Measurements from ENCODE around the gene ACSL6.

ACSL6 gene

DNA sequence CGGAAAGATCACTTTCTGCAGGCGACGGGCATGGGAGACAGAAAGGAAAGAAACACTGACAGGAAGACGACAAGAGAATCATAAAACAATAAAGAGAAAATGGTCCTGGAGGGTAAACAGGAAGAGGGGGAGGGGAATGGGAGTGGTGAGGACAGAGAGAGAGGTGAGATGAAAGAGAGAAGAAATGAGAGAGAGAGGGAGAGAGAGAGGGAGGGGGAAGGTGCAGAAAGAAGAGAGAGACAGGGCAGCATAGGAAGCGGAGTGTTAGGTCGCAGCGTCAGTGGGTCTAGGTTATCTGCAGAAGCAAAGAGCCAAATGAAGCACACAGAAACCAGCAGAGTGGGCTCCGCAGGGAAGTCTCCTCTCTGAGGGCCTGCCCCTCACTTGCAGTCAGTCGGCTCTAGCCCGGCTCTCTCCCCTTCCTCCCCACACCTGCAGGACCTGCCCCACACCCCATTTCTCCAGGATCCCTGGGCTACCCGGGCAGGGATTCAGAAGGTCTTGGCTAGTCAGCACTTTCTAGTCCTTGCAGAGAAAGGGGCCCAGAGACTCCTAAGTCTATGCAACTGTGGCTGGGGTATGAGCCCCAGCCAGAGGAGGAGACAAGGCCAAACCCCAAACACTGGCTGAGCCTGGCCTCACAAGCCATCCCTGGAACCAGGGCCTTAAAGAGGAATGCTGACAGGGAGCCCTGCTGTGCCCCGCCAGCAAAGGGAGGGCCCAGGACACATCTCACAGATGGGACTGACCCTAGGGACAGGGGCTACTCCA lies 36.3 kb downstream of the ACSL6 start:
- no peak for FAIRE-seq

DNA sequence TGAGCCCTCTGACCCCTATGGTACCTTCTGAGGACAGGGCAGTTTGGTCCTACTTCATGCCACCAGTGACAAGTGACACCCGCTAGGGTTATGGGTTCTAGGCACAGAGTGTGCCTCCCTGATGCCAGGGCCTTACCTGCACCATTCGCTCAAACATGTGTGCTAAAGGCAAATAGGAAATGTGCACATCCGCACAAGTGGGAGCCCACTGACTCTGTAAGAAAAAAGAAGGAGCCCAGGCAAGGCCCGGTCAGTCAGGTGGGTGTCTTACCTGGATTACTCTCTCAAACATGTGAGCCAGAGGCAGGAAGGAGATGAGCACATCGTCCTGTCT lies 36.9 kb downstream of the ACSL6 start:
- no peak for FAIRE-seq

- no peak for FAIRE-seq
These were observed 37.4 kb downstream of the ACSL6 start for GRCh38 chr5:131974016-131974415.

DNA sequence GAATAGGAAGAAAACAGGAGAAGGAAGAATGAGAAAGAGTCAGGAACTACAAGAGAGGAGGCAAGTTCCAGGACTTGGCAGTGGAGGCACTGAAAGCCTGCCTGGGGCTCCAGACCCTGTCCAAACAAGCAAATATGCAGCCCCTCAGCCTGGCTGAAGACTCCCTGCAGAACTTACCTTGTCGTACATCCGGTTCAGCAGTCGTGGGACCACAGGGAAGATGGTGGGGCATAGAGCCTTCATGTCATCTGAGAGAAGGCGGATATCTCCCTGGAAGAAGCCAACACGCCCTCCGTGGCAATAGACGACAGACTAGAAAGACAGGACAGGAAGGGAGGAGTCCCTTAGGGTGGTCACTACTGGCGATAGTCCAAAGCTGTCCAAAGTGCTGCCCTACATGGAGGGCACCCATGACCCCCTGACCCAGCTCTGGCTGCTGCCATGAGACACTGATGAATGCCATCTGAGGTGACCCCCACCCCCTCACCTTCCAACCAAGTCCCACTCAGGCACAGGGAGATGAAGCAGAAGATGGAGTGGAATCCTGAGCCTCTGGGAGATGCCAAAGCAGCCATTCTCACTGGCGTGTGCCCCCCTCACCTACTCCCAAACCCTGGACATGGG lies 38.3 kb downstream of the ACSL6 start:
- no peak for FAIRE-seq

- FAIRE-seq: no peak
These were observed 43.0 kb downstream of the ACSL6 start for GRCh38 chr5:131968396-131968954.

GRCh38 chr5:131966551-131966950 lies 44.9 kb downstream of the ACSL6 start:
- FAIRE-seq: no peak

GRCh38 chr5:131965826-131966415 lies 45.5 kb downstream of the ACSL6 start:
- FAIRE-seq: no peak

- no peak for FAIRE-seq
These were observed 51.6 kb downstream of the ACSL6 start for GRCh38 chr5:131959906-131960305.

- no peak for FAIRE-seq
These were observed 52.3 kb downstream of the ACSL6 start for GRCh38 chr5:131959136-131959535.

DNA sequence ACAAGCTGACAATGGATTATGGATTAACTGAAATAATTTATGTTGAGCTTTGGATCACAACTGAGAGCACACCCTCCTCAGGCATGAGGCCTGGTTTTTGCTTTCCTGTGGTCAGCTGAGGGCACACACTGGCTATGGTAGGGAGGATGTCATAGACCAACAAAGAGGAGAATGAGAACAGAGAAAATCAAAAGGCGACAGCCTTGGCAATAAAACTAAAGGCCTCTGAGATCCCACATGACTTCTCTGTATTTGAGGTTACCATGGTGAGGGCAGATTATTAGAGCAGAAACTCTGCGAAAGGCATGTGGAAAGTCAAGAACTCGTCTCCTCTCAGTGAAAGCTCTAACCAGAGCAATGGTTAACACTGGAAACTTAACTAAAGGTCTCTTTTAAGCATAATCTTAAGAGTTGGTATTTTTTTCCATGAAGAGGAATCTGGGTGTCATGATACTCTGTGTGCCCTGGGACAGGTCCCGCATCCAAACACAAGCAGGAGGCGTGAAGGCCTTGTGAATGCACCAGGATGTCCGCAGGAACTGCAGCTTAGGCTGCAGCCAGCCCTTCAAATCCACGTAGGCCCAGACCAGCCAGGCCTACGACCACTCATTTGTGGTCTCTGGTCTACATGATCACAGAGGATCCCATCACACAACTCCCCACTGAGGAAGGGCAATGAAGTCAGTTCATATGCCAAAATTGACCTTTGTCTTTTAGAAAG lies 53.6 kb downstream of the ACSL6 start:
- no peak for FAIRE-seq

- no peak for FAIRE-seq
These were observed 57.5 kb downstream of the ACSL6 start for GRCh38 chr5:131953969-131954368.

GRCh38 chr5:131952301-131952857 lies 59.1 kb downstream of the ACSL6 start:
- no peak for FAIRE-seq

GRCh38 chr5:131950706-131951105 lies 60.8 kb downstream of the ACSL6 start:
- no peak for FAIRE-seq

GRCh38 chr5:131947445-131947844 lies 64.0 kb downstream of the ACSL6 start:
- no peak for FAIRE-seq

- no peak for FAIRE-seq
These were observed 65.8 kb downstream of the ACSL6 start, which contains the start of gene MEIKIN for GRCh38 chr5:131945551-131946168. Gene MEIKIN, minus strand, starts transcription at chr5:131945663. Its CDS starts 158 bp downstream, at chr5:131945505.

- no peak for FAIRE-seq
These were observed 66.5 kb downstream of the ACSL6 start for GRCh38 chr5:131944702-131945550.

DNA sequence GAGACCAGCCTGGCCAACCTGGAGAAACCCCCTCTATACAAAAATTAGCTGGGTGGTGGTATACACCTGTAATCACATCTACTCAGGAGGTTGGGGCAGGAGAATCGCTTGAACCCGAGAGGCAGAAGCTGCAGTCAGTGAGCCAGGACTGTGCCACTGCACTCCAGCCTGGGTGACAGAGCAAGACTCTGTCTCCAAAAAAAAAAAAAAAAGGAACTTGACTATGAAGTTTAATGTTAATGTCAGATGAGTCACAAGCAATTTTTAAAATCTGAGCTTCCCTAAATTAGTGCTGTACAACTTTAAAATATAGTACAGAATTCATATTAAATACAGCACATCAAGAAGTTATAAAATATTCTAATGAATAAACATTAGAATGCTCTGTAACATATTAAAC lies 67.5 kb downstream of the ACSL6 start:
- no peak for FAIRE-seq

DNA sequence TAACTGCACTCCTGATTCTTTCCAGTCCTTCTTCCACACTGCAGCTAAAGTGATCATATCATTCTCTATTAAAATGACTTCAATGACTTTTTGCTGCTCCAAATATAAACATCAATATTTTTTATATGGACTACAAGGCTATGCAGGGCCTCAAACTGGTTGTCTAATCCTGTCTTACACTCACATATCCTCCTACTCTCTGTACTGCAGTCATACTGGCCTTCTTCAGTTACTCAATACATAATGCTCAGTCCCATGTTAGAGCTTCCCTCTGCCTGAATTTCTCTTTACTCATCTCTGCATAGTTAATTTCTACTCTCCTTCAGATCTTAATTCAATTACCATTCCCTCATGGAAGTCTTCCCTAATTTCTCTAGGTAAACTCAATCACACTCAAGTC lies 69.4 kb downstream of the ACSL6 start:
- FAIRE-seq: no peak

DNA sequence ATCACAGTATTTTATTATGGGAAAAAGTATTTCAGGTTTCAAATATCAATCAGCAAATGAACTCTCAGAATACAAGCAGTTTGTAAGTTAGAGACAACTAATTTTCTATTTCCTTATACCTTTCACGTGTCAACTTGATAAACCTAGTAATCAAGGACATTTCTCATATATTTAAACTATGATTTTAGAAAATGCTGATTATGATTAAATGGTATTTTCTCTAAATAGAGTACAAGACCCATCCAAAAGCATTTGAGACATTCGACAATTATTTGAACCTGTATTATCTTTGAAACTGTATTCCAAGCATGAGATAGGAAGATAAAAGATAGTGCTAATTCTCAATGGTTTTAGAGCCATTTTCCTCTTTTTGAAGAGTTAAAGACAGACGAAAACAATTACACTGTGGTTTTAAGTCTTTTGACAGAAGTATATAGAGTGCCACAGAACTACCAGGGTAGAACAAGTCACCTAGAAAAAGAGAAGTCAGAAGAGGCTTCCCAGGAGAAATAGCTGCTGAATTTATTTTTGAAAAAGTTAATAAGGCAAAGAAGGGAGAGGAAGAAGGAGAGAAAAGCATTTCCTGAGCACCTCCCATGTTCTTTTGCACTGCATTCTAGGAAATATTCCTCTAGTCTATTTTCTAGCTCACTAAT lies 71.6 kb downstream of the ACSL6 start:
- FAIRE-seq: no peak

DNA sequence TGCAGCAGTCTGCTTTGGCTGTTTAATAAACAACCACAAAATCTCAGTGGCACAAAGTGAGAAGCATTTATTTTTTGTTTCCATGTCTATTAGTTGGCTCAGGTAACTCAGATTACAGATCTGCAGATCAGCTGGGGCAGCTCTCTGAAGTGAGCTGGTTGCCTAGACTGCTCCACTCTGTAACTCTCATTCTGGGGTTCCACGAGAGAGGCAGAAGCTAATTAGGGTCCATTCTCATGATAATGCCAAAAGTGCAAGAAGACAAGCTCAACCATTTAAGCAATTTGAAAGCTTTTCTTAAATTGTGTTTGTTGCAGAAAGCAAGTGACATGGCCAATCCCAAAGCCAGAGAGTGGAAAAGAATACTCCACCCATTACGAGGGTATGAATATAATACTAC lies 79.2 kb downstream of the ACSL6 start:
- no peak for FAIRE-seq

- FAIRE-seq: no peak
These were observed 82.5 kb downstream of the ACSL6 start for GRCh38 chr5:131928957-131929356.

Data from G401.6 (cell line).